LNCaP clone FGC (cell line): ENCODE results near the gene HOXD4.

Source experiments
- DNase-seq: peaks from one replicate; pipeline ENCODE4 v3.0.0-alpha.2; 2011; ENCODE audit warnings: low read depth
- H3K4me3 ChIP-seq: 2 replicates; pipeline ENCODE4 v1.5.1; 2011; ENCODE audit warnings: mild to moderate bottlenecking, low read depth, low read length, control low read depth
- TF ChIP-seq, protein P1 (sequence below): IDR thresholded peaks from 2 replicates; pipeline ENCODE4 v1.5.1; 2012; ENCODE audit warnings: mild to moderate bottlenecking; ENCODE audit not compliant: control insufficient read depth, insufficient read depth; ENCODE audit errors: extremely low read depth

The HOXD4 gene

GRCh38 chr2:176171351-176172006 is 20.1 kb downstream of the HOXD4 start:
- no peak overlapping the region for H3K4me3 ChIP-seq
- no peak for DNase-seq
- TF ChIP-seq, protein P1, sequence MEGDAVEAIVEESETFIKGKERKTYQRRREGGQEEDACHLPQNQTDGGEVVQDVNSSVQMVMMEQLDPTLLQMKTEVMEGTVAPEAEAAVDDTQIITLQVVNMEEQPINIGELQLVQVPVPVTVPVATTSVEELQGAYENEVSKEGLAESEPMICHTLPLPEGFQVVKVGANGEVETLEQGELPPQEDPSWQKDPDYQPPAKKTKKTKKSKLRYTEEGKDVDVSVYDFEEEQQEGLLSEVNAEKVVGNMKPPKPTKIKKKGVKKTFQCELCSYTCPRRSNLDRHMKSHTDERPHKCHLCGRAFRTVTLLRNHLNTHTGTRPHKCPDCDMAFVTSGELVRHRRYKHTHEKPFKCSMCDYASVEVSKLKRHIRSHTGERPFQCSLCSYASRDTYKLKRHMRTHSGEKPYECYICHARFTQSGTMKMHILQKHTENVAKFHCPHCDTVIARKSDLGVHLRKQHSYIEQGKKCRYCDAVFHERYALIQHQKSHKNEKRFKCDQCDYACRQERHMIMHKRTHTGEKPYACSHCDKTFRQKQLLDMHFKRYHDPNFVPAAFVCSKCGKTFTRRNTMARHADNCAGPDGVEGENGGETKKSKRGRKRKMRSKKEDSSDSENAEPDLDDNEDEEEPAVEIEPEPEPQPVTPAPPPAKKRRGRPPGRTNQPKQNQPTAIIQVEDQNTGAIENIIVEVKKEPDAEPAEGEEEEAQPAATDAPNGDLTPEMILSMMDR = no peak

DNA sequence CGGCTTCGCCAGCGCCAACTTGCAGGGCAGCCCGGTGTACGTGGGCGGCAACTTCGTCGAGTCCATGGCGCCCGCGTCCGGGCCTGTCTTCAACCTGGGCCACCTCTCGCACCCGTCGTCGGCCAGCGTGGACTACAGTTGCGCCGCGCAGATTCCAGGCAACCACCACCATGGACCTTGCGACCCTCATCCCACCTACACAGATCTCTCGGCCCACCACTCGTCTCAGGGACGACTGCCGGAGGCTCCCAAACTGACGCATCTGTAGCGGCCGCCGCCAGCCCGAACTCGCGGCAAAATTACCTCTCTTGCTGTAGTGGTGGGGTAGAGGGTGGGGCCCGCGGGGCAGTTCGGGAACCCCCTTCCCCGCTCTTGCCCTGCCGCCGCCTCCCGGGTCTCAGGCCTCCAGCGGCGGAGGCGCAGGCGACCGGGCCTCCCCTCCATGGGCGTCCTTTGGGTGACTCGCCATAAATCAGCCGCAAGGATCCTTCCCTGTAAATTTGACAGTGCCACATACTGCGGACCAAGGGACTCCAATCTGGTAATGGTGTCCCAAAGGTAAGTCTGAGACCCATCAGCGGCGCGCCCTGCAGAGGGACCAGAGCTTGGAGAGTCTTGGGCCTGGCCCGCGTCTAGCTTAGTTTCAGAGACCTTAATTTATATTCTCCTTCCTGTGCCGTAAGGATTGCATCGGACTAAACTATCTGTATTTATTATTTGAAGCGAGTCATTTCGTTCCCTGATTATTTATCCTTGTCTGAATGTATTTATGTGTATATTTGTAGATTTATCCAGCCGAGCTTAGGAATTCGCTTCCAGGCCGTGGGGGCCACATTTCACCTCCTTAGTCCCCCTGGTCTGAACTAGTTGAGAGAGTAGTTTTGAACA is 20.9 kb downstream of the HOXD4 start:
- H3K4me3 ChIP-seq = no peak overlapping the region
- TF ChIP-seq, protein P1 = no peak
- no peak for DNase-seq

DNA sequence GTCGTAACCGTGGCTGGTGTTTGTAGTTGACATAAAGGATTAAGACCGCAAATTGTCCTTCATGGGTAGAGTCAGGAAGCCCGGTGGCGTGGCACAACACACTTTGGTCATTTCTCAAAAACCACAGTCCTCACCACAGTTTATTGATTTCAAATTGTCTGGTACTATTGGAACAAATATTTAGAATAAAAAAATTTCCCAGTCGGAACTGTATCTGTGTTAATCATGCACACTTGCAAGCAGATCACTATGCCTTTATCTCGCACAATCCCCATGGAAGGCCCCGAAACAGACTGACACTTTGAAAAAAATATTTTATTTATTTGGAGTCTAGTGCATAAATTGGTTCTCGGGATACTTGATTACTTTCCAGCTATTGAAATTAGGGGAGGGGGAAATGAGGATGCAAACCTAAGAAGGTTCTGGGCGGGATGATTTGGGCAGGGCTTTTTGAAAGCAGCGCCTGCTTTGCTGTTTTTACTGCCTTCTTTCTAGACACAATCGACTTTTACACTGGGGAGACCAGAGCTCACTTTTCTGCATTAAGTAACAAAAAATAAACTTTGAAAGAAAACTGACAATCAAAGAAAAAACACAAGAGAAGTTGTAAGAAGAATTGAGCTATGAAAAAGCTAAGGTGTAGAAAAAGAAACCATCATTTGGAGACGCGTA is 21.7 kb downstream of the HOXD4 start:
- TF ChIP-seq, protein P1 = no peak
- no peak for DNase-seq
- no peak overlapping the region for H3K4me3 ChIP-seq

GRCh38 chr2:176173567-176174381 is 22.4 kb downstream of the HOXD4 start:
- no peak overlapping the region for H3K4me3 ChIP-seq
- TF ChIP-seq, protein P1 = no peak
- DNase-seq = no peak

GRCh38 chr2:176174382-176174823 is 23.1 kb downstream of the HOXD4 start:
- TF ChIP-seq, protein P1 = no peak
- no peak overlapping the region for H3K4me3 ChIP-seq
- no peak for DNase-seq
